Transverse colon (tissue), 3 donors: ENCODE measurements around the gene DIS3L2.

ENCODE experiments used
- EP300 ChIP-seq: sonication (generic); formaldehyde crosslinking; IDR thresholded peaks from one replicate; pipeline ENCODE4 v1.6.1; 2017; ENCODE audit warnings: antibody characterized with exemption, low read depth
- TF ChIP-seq, protein P1 (sequence below), 5 experiments: fragments of 200-600 bp in 3 of 5; fragments of 450-650 bp in 2 of 5; sonication (generic) in 3 of 5; IDR thresholded peaks; 1 replicate in 2 of 5; 2 replicates in 3 of 5; pipeline ENCODE4 v1.5.1; 2016 to 2017; ENCODE audit warnings: antibody characterized with exemption in 5 of 5, inconsistent platforms in 3 of 5, mild to moderate bottlenecking in 2 of 5, moderate library complexity in 1 of 5

DNA sequence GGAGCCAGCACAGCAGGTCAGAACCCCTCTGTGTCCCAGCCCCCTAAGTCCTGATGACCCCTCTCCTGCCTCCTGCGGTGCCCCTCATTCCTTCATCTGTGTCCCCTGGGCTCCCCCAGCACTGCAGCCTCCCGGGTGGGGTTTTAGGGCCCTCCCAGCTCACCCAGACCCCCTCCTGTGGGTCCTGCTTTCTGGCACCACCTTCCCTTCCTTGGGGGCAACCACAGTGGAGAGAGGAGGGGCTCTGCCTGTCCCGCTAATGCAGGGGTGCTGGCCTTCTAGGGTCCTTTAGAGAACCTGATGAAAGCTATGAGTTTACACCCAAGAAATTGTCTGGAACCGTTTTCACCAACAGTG lies 374.3 kb downstream of the DIS3L2 start:
- no peak for TF ChIP-seq EP300
- TF ChIP-seq, protein P1, sequence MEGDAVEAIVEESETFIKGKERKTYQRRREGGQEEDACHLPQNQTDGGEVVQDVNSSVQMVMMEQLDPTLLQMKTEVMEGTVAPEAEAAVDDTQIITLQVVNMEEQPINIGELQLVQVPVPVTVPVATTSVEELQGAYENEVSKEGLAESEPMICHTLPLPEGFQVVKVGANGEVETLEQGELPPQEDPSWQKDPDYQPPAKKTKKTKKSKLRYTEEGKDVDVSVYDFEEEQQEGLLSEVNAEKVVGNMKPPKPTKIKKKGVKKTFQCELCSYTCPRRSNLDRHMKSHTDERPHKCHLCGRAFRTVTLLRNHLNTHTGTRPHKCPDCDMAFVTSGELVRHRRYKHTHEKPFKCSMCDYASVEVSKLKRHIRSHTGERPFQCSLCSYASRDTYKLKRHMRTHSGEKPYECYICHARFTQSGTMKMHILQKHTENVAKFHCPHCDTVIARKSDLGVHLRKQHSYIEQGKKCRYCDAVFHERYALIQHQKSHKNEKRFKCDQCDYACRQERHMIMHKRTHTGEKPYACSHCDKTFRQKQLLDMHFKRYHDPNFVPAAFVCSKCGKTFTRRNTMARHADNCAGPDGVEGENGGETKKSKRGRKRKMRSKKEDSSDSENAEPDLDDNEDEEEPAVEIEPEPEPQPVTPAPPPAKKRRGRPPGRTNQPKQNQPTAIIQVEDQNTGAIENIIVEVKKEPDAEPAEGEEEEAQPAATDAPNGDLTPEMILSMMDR (IDR thresholded peaks at IDR 0.05), result no peak
